SKM-1 treated with dmso at 0.1 percent for 144 hours (cell line): Measurements from ENCODE around the gene MESP2.

Experiments
- DNase-seq: peaks from one replicate; lab custom pipeline; 2025; ENCODE audit not compliant: unreplicated experiment; lab: John Stamatoyannopoulos, UW

The MESP2 gene

DNA sequence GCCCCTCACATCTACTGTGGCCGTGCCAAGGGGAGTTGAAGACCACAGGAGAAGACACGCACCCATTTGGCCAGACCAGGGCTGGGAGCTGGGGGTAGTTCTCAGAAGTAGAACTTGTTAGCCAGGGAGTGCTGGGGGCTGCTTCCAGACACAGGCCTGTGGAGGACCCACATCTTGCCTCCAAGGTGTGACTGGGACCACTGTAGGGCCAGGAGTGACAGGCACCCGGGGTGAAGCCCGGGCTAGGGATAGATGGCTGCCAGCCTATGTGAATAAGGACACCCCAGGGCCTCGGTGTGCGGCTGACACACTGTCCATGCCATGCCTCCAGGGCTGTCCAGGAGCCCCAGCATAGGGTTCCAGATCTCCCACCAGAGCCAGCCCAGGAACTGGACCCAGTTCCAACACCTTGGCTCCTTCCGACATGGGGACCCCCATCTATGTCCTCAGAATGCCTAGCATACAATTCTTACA, 36.8 kb downstream of the MESP2 start:
- no peak for DNase-seq

DNA sequence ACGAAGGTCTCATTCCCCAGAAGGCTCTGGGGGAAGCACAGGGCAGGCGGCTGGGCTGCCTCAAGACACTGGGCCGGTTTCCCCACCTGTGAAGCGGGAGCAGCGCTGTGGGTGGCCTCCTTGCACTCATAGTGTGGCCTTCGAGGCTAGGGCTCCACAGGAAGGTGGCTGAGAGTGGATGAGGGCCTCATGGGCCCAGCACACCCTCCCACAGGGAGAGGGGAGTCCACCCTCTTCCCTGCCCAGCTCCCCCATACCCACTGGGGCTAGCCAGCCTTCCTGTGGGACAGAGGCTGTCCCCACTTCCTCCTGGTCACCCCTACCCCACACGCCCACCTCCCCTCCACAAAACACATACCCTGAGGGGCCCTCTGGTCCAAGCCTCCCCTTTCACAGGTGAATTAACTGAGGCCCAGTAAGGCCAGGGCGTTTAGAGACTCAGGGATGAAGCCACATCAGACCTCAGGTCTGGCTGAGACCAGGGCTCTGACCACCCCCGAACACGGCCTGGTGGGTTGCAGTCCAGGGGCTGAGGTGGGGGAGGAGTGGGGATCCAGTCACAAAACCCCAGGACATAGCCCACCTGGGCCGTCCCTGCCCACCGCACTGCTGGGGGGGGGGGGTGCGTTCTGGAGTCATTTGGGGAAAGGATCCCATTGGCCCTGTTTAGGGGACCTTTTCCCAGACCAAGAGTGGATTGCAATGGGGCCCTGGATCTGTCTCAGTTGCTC, 37.4 kb downstream of the MESP2 start:
- no peak for DNase-seq

DNA sequence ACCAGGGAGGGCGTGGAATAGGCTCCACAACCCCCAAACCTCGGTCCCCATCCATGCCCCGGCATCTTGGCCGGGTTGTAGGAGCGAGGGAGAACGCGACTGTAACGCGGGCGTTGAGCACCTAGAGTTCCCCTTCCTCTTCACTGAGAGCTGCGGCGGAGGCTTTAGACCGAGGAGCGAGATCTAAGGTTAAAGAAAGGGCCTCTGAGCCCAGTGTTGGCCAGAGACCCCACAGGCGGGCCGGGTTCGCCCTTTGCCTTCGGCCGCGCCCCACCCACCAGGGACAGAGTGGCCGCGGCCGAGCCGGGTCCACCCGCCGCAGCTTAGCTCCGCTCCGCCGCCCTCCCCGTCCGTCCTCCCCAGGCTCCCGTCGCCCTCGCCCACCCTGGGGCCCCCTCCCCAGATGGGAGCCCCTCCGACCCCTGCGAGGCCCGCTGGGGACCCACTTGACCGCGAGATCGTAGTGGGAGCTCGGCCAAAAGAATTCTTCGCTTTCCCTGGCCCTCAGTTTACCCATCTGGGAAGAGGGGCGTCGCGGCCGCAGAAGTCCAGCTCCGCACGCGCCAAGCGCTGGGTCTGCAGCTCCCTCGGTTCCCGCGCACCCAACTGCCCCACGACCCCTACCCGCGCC, 38.1 kb downstream of the MESP2 start:
- DNase-seq, result no peak

DNA sequence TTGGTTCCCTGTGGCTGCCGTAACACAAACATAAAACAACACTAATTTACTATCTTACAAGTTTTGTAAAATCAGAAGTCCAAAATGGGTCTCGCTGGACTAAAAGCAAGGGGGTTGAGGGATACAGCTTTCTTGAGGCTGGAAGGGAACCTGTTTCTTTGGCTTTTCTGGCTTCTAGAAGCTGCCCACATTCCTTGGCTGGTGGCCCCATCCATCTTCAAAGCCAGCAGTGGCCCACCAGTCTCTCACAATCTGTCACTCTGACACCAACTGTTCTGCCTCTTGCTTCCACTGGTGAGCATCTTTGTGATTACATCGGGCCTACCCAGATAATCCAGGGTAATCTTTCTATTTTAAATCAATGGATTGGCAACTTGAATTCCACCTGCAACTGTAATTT, 39.6 kb downstream of the MESP2 start:
- no peak for DNase-seq

DNA sequence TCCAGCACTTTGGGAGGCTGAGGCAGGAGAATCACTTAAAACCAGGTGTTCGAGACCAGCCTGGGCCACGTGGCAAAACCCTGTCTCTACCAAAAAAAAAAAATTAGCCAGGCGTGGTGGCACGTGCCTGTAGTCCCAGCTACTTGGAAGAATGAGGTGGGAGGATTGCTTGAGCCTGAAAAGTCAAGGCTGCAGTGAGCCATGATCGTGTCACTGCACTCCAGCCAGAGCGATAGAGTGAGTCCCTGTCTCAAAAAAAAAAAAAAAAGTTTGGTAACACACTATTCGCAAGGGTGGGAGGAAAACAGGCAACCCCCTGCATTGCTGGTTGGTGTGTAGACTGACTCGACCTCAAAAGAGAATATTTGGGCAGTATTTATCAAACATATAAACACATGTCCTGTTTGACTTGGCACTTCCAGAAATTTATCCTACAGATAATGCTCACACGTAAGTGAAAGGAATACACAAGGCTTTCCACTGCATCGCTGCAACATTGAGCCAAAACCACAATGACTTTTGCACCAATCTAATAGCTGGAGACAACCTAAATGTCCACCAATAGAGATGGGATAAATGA, 41.7 kb downstream of the MESP2 start:
- no peak for DNase-seq

DNA sequence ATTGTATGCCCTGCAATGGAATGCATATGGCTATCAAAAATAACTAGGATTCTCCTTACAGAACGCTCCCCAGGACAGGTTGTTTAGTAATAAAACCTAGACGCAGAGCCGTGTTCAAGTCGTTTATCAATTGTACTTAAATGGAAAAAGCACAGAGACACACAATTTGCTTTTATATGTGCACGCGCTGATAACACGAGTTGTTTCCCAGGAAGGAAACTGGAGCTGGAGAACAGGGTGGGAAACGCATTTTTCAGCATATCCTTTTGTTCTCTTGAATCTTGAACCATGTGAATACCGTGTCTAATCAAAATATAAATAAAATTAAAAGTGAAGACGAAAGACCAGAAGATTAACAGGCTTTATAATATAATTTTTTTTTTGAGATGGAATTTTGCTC, 42.2 kb downstream of the MESP2 start:
- DNase-seq, result no peak

DNA sequence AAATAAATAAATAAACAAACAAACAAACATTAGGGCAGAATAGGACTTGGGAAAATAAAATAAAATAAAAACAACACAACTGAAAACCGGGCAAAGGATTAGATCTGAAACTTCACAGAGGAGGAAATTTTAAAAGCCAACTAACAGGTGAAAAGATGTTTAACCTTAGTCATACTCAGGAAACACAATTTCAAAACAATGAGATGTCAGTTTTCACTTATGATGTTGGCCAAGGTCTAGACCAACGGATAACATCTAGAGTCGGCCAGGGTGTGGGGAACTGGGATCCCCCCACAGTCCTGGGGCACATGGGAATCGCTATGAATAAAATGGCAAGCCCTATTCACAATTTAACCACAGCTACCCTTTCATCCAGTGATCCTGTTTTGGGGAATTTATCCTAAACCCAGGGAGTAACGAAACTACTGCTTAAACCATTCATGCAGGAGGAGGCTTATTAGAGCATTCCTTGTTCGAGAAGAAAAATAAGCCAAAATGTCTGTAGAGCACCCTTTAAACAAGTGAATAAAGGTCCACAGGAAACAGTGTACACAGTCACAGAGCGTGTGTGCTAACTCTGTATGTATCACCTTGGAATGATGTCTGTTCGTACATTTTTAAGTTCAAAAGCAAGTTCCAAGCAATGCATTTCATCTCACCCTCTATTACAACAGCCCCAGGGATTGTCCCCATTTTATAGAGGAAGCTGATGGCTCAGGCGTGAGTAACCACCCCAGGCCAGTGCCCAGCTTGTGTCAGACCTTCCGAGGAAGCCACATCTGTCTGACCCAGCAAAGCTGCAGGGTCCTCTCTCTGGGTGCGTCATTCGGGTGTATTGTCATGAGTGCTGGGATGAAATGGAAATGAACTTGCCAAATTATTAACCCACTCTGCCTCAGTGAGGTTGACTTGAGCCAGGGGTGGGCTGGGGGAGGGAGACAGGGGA, 44.8 kb downstream of the MESP2 start:
- no peak for DNase-seq

DNA sequence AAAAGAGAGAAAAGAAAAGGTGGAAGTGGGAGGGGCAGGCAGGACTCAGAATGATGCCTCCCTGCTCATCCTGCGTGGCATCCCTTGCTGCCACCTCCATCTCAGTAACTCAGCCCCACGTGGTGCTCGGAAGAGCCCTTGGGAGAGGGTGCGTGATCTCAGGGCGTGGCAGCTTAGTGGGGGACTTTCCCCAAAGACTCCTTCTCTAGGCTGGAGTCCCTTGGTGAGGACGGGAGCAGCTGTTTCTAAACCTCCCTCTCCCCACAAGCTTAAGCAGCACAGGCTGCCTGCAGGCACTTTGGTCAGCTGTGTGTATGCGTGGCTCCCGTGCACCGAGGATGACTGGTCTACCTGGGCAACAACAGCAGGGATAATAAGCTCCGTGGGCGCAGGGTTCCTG, 45.9 kb downstream of the MESP2 start:
- no peak for DNase-seq

DNA sequence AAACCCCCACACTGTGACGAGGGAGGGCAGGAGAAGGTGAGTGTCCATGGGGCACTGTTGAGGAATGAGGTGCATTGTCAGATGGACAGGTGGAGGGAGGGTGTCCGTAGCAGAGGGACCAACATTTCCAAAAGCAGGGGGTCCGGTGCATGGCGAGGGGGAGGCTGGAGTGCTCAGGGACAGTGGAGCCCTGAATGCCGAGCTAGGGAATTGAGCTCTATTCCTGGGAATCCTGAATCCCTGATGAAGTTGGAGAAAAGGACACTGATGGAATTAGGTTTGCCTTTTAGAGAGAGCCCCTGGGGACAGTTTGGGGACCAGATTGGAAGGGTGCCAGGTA, 46.4 kb downstream of the MESP2 start:
- no peak for DNase-seq

DNA sequence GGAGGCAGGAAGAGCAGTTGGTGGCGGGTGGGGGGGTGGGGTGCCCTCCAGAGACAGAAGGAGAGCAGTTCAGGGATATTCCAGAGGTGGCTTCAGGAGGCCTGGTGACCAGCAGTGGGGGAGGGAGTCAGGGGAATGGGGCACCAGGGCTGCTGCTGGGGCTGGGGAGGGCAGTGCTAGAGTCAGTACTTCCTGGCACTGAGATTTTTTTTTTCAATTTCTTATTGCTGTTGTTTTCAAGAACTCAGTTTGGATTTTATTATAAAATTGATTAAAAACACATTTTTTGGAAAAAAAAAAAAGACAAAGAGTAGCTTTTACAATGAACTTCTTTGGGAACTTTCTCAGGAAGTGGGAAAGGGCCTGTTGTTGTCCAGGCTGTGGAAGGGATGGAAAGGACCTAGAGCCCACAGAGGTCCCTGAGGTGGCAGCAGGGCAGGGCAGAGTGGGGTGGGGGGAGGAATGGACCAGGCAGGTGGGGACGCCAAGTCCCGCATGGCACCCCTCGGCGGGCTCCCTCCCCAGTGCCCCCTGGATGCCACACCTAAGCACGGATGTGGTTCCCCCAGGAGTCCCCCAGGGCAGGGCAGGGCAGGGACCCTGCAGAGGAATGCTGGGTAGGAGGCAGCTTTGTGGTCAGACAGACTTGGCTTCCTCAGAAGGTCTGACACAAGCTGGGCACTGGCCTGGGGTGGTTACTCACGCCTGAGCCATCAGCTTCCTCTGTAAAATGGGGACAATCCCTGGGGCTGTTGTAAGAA, 47.0 kb downstream of the MESP2 start:
- no peak for DNase-seq

DNA sequence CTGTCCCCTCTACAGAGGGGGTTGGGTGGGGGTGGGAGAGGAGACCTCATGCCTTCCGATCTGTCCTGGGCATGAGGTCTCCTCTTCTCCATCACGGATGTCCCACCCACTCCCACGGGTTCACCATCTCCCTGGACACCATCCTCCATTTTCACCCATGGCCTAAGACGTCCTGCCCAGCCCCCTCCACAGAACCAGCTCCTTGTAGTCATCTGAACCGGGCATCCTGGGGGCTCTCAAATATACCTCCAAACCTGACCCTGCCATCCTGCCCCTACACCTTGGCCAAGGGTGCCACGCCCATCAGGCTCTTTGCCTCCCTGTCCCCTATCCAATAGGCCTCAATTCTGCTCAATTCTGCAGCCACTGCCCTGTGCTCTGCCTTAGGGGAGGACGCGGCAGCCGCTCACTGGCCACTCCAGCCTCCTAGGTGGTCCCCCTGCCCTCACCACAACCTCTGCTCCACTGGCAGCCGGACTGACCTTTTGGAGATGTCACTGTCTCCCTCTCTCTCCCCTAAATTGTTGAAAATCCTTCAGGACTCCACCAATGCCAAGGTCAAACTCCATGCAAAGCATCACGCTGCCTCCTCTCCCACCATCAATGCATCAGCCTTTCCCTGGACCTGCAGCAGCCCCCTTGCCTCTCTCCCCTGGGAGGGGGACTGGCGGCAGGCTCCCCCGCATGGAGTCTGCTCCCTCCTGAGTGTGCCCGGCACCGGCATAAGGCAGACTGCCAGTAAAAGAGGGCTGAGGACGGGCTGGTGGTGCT, 47.9 kb downstream of the MESP2 start:
- DNase-seq, result no peak

DNA sequence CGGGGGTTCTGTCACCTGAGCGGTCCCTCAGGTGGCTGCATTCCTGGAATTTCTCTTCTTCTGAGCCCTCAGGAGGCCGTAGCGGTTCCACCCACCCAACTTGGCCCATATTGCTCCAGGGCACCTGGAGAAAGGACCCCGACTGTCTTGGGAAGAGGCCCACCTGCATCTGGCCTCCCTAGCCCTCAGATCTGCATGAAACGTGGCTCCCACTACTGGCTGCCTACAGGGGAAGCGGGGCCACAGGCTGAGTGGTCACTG, 48.4 kb downstream of the MESP2 start:
- no peak for DNase-seq

DNA sequence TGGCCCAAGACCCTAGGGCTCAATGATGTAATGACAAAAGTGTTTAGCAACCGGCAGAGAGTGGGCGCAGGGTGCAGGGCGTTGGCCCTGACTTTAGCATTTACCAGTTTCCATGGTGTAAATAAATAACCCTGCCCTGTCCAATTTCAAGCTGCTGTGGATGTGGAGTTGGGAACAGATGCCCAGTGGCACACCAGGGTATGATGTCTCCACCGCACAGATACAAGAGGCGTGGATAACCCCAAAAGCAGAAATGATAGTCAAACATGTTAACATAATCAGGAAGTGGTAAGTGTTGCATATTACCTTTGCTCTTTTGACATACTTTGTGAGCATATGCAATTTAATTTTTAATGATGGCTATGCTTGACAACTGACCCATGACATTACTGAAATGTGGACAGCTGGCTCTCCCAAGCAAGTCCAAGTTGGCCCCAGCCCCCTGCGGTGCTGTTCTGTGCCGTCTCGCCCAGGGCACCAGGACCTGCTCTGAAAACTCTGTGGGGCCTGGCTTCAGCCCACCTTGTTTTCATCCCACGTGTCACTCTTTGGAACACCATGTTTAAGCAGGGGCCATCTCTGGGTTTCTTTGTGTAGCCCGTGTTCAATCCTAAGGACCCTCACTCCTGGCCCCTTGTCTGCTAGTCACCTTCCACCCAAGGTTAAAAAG, 49.3 kb downstream of the MESP2 start:
- peak; percentile 92 for DNase-seq

DNA sequence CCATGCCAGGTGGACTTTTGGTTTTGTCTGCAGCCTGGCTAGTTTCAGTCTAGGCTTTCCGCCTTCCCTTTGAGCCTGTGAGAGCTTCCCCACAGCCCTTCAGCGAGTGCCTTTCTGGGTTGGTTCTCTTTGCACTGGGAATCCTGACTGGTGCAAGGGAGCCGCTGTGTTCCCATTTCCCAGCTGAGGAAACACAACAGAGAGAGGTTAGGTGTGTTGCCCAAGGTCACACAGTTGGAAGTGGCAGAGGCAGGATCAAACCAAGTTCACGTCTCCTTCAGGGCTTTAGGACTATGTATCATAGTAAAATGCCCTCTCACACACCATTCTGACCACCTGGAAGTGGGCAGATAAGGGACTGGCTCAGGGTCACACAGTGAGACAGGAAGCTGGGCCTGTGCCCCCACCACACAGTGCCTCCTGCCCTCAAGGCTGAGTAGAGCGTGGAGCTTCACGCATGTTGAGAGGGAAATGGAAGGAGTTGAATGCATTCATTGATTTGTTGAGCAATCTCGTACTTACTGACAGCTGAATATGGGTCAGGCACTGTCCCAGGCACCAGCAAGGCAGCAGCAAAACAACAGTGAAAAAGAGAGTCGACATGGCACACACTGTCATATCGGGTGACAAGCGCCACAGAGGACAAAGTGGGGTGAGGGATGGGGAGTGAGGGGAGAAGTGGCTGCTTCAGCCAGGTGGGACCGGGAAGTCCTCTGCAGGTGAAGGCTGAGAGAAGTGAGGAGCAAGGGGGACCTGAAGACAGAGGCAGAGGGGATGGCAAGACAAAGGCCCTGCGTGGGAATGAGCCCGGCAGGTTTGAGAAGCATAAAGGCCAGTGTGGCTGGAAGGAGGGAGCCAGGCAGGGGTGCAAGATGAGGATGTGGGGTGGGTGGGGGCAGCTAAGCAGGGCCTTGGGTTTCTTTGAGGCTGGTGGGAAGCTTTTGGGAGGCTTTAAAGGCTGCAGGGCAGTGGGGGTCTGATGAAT, 50.8 kb downstream of the MESP2 start:
- DNase-seq, result no peak

DNA sequence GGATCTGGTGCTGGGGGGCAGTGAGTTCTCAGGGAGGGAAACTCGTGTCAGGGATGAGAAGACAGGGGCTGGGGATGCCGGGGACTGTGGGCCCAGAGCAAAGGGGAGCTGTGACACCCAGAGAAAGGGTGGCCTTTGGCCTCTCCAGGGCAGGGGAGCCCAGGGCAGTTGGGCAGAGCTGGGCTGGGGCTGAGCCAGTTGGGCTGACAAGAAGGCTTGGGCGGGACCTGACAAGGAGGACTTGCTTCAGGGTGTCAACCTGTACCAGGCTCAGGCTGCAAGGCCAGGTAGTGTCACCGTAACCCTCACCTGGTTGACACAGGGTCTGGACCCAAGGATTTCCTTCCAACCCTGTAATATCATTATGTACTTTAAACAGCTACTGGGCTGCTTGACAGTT, 51.7 kb downstream of the MESP2 start:
- DNase-seq, result no peak
